SJCRH30 (cell line): ENCODE data around the gene SLC5A11. TPM values are rescaled to one million over a fixed set of nuclear protein-coding genes. Genes with fewer than 3 reads are reported as not detected.
"Not testable (repeated sequence)": the region's sequence is repeated elsewhere in the genome, so short reads cannot be mapped to it uniquely, and the experiment has no call there.

Experiments
- DNase-seq, 2 experiments: peaks; one replicate each; pipeline ENCODE4 v3.0.0-alpha.2; 2015 to 2020
- H3K27ac ChIP-seq: fragments of 250-450 bp; sonication (Bioruptor Pico); 2 replicates; pipeline ENCODE4 v1.5.1; 2020; ENCODE audit warnings: mild to moderate bottlenecking, moderate library complexity
- H3K27me3 ChIP-seq: fragments of 250-450 bp; sonication (Bioruptor Pico); 2 replicates; pipeline ENCODE4 v1.5.1; 2020; ENCODE audit warnings: mild to moderate bottlenecking, moderate library complexity
- H3K36me3 ChIP-seq: fragments of 250-450 bp; sonication (Bioruptor Pico); 2 replicates; pipeline ENCODE4 v1.5.1; 2020; ENCODE audit warnings: mild to moderate bottlenecking, moderate library complexity
- H3K4me1 ChIP-seq: fragments of 250-450 bp; sonication (Bioruptor Pico); 2 replicates; pipeline ENCODE4 v1.5.1; 2020; ENCODE audit warnings: mild to moderate bottlenecking, moderate library complexity
- H3K4me3 ChIP-seq: fragments of 250-450 bp; sonication (Bioruptor Pico); 2 replicates; pipeline ENCODE4 v1.5.1; 2020; ENCODE audit warnings: mild to moderate bottlenecking, moderate library complexity
- H3K9me3 ChIP-seq: fragments of 250-450 bp; sonication (Bioruptor Pico); replicated peaks from 2 replicates; pipeline ENCODE4 v1.5.1; 2020; ENCODE audit warnings: mild to moderate bottlenecking, moderate library complexity
- total RNA-seq: library from RNA; depleted of rRNA; stranded (reverse); fragments of >200 nt; shearing (Covaris generic); gene quantifications from 2 replicates; pipeline ENCODE4 v1.2.3, GENCODE V29; 2014

SLC5A11 gene
- total RNA-seq, 1 experiment from 2014 or later: 0.06 TPM

DNA sequence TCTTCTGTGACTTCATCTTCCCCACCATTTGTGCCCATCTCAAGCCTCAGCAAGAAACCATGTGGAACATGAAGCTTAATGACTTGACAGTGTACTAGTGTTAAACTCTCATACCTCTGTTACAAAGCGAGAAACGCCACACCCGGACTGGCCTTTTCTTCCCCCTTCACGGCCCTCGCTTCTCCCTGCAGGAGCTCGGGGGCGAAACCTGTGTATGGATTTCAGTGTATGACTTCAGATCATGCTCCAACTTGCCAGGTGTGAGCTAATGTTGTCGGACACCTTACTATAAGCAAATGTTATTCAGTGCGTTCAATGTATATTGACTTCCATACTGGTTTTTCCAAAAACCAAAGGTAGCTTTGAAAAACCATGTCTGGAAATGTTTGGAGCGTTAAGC is 20.1 kb upstream of the SLC5A11 start:
- H3K36me3 ChIP-seq: peaks cover 20% of the 10 kb centered on the region
- no peak for DNase-seq
- H3K4me3 ChIP-seq: no peak overlapping the region
- H3K27me3 ChIP-seq: no peaks in the 10 kb centered on the region
- no peaks in the 10 kb centered on the region for H3K4me1 ChIP-seq
- H3K27ac ChIP-seq: no peak overlapping the region
- no peaks in the 10 kb centered on the region for H3K9me3 ChIP-seq

GRCh38 chr16:24826096-24826690 is 19.6 kb upstream of the SLC5A11 start:
- H3K27ac ChIP-seq: no peak overlapping the region
- no peaks in the 10 kb centered on the region for H3K4me1 ChIP-seq
- no peak for DNase-seq
- H3K4me3 ChIP-seq: no peak overlapping the region
- H3K36me3 ChIP-seq: peaks cover 18% of the 10 kb centered on the region
- no peaks in the 10 kb centered on the region for H3K27me3 ChIP-seq
- no peaks in the 10 kb centered on the region for H3K9me3 ChIP-seq

GRCh38 chr16:24826817-24827566 is 18.8 kb upstream of the SLC5A11 start:
- Histone ChIP-seq H3K4me3 (no peak overlapping the region), H3K4me1 (no peaks in the 10 kb centered on the region), H3K27me3 (no peaks in the 10 kb centered on the region), H3K27ac (no peak overlapping the region), H3K9me3 (no peaks in the 10 kb centered on the region), H3K36me3 (peaks cover 12% of the 10 kb centered on the region)
- DNase-seq: no peak

GRCh38 chr16:24829153-24829552 is 16.6 kb upstream of the SLC5A11 start:
- no peak overlapping the region for H3K4me3 ChIP-seq
- no peaks in the 10 kb centered on the region for H3K4me1 ChIP-seq
- no peak overlapping the region for H3K27ac ChIP-seq
- no peaks in the 10 kb centered on the region for H3K9me3 ChIP-seq
- no peaks in the 10 kb centered on the region for H3K27me3 ChIP-seq
- H3K36me3 ChIP-seq: peaks cover 9% of the 10 kb centered on the region; the same call in 1 of the 2 replicates
- DNase-seq: no peak

GRCh38 chr16:24833352-24833751 is 12.4 kb upstream of the SLC5A11 start:
- Histone ChIP-seq H3K9me3 (no peaks in the 10 kb centered on the region), H3K27me3 (no peaks in the 10 kb centered on the region), H3K4me1 (no peaks in the 10 kb centered on the region), H3K4me3 (no peak overlapping the region), H3K36me3 (no peaks in the 10 kb centered on the region), H3K27ac (no peak overlapping the region)
- DNase-seq: no peak

DNA sequence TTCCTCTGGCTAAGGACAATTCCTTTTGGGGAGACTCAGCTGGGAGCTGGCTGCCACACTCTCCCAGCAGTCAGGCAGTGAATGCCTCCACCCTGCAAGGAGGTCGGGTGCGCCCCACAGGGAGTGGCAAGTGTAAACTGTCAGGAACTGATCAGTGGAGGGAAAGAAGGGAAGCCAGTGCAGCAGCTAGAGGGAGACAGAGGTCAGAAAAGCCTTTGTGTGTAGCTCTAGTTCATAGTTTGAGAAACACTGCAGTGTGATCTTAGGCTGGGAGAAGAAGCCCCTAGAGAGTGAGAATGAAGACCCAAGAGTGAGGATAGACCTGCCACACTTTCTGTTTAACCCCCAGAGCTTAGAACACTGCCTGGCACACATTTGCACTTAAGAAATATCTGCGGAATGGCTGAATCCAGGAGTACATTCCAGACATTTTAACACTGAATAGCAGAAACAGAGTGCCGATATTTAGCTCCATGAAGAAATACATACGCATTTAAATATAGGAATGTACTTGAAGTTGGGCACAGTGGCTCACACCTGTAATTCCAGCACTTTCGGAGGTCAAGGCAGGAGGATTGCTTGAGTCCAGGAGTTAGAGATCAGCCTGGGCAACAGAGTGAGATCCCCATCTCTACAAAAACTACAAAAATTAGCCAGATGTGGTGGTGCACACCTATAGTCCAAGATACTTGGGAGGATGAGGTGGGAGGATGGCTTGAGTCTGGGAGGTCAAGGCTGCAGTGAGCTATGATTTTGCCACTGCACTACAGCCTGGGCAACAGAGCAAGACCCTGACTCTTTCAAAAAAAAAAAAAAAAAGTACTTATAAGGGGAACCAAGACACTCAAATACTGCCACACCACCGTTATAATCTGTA is 11.1 kb upstream of the SLC5A11 start:
- no peaks in the 10 kb centered on the region for H3K4me1 ChIP-seq
- DNase-seq: peak; percentile 15 to 35

GRCh38 chr16:24836836-24837235 is 8.9 kb upstream of the SLC5A11 start:
- DNase-seq: no peak
- no peaks in the 10 kb centered on the region for H3K27me3 ChIP-seq
- no peak overlapping the region for H3K27ac ChIP-seq
- no peaks in the 10 kb centered on the region for H3K4me1 ChIP-seq
- H3K4me3 ChIP-seq: no peak overlapping the region
- no peaks in the 10 kb centered on the region for H3K36me3 ChIP-seq
- H3K9me3 ChIP-seq: no peaks in the 10 kb centered on the region

More for the DNA sequence above, 11.1 kb upstream of the SLC5A11 start:
- H3K27me3 ChIP-seq: no peaks in the 10 kb centered on the region
- H3K36me3 ChIP-seq: no peaks in the 10 kb centered on the region
- H3K4me3 ChIP-seq: no peak overlapping the region
- no peak overlapping the region for H3K27ac ChIP-seq
- H3K9me3 ChIP-seq: no peaks in the 10 kb centered on the region

DNA sequence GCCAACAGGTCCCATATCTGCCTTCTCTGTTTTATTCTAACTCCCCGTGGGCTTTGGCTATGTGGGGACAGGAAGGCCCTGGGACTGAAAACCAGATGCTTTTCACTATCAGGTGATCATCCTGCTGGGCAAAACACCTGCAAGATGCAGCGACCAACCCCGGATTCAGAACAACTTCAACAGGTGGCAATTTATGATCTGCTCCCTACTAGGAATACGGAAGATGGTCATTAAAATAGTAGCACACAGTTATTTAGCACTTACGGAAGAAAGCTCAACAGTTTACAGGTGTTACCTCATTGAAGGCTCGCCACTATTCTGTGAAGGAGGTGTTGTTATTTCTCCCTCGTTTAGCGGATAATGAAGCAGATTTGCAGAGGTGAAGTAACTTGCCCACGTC is 7.8 kb upstream of the SLC5A11 start:
- H3K4me1 ChIP-seq: no peaks in the 10 kb centered on the region

DNA sequence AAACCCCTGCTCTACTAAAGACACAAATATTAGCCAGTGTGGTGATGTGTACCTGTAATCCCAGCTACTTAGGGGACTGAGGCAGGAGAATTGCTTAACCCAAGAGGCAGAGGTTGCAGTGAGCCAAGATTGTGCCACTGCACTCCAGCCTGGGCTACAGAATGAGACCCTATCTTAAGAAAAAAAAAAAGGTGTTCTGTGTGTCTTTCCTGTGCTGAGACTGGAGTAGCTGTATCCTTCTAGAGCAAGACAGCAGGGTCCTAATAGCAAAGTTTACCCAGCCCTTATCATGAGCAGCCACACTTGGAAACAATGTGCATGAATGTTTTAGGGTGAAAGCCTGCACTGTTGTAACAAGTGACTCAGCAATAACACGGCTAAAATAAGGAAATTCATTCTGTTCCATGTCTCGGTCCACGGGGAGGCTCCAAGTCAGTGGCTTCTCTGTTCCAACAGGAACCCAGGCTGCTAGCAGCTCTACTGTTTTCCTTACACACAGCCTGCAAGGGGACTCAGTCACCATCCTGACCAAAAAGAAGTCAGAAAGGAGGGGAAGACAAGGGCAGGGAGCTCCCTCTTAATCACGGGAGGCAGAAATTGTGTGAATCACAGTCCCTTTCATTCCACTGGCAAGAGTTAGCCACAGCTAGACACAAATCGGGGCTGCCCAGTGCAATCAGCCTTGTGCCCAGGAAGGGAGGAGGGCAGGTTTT is 7.1 kb upstream of the SLC5A11 start:
- no peak overlapping the region for H3K27ac ChIP-seq
- no peak overlapping the region for H3K4me3 ChIP-seq
- no peaks in the 10 kb centered on the region for H3K27me3 ChIP-seq
- no peak for DNase-seq
- no peaks in the 10 kb centered on the region for H3K9me3 ChIP-seq
- no peaks in the 10 kb centered on the region for H3K4me1 ChIP-seq
- H3K36me3 ChIP-seq: no peaks in the 10 kb centered on the region

More for the DNA sequence above, 7.8 kb upstream of the SLC5A11 start:
- Histone ChIP-seq H3K4me3 (no peak overlapping the region), H3K9me3 (no peaks in the 10 kb centered on the region), H3K27ac (no peak overlapping the region), H3K27me3 (no peaks in the 10 kb centered on the region), H3K36me3 (no peaks in the 10 kb centered on the region)
- no peak for DNase-seq

DNA sequence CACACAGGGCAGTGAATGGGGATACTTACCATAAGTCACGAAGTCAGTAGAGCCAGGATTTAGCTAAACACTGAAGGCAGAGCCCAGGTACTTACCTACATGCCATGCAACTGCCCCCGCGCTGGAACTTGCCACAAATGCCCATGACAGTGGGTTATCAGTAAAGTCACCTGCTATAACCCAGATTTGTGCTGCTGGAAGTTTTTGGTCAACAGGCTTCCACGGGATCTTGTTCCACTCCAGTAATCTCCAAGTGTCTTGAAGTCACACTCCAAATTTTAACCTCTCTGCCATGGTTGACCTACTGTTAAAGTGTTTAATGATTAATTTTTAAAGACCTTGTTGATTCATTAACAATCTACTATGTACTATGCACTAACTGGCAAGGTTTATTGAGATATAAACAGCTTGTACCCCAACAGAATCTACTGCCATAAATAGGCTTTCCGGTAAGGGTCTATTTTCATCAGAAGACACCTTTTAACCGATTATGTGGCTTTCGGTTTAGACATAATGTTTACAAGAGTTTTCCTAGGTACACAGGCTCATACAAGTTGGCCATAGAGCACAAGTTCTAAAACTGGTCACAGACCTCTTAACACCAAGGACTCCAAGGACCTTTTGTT is 6.3 kb upstream of the SLC5A11 start:
- no peak overlapping the region for H3K4me3 ChIP-seq
- H3K4me1 ChIP-seq: peaks cover 1% of the 10 kb centered on the region; the same call in 1 of the 2 replicates
- H3K27ac ChIP-seq: no peak overlapping the region
- DNase-seq: no peak
- H3K36me3 ChIP-seq: no peaks in the 10 kb centered on the region
- no peaks in the 10 kb centered on the region for H3K9me3 ChIP-seq
- H3K27me3 ChIP-seq: no peaks in the 10 kb centered on the region

DNA sequence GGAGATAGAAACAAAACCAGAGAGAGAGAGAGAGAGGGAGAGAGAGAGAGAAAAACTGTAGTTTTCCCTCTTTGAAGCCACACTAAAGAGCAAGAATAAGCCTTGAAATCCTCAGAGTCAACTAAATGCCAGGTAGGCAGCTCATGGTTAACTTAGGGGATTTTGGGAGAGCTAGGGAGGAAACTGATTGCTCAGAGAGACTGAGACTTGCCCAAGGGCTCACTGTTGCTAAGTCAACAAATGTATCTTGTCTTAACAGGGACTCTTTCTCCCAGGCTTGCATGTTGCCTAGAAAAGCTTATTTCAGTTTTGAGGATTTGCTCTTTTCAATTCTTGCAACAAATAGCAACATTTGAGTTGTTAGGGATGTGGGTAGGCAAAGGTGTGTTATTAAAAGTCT is 4.5 kb upstream of the SLC5A11 start:
- no peak overlapping the region for H3K27ac ChIP-seq
- no peaks in the 10 kb centered on the region for H3K27me3 ChIP-seq
- H3K9me3 ChIP-seq: no peaks in the 10 kb centered on the region
- H3K4me3 ChIP-seq: no peak overlapping the region
- H3K36me3 ChIP-seq: no peaks in the 10 kb centered on the region
- H3K4me1 ChIP-seq: peaks cover 2% of the 10 kb centered on the region; the same call in 1 of the 2 replicates
- DNase-seq: no peak

DNA sequence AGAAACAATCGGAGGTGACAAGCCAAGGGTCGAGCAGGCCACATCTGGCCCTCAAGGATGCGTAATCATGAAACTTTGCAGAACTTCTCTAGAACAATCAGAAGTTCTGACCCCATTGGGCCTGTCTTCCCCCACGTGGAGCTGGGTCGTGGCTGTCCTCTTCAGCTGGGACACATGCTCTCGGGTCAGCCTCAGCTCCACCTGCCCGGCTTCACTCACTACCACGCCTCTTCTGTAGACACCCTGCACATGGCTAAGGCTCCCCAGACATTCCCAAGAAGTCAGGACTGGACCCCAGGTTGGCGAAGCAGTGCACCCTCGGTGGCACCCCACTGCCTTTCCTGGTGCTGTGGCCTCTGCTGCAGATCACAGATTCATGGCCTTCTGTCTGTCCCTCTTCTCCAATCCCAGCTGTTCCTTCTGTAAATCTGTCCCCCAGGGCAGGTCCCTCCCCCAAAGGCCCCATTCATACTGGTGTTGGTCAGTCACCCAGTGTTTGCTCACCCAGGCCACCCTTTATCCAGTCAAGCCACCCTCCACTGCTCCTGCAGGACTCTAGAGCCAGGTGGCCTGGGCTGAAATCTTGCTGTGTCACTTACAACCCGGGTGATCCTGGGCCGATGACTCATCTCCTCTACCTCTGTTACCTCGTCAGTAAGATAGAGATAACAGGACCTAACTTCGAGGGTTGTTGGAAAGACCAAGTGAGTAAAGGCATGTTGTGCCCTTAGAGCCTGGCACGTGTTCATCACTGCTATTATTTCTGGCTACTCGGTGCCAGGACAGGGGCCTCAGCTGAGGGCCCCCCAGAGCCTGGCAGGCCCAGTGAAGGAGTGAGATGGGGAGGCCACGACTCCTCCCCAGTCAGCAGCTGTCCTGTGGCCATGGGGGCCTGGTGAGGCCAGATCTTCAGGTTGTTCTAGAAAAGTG is 1.4 kb upstream of the SLC5A11 start:
- Histone ChIP-seq H3K4me3 (no peak overlapping the region), H3K9me3 (no peaks in the 10 kb centered on the region), H3K27me3 (no peaks in the 10 kb centered on the region), H3K27ac (no peak overlapping the region), H3K4me1 (peaks cover 7% of the 10 kb centered on the region), H3K36me3 (no peaks in the 10 kb centered on the region)
- peak in 1 of 2 experiments; percentile 13 for DNase-seq

DNA sequence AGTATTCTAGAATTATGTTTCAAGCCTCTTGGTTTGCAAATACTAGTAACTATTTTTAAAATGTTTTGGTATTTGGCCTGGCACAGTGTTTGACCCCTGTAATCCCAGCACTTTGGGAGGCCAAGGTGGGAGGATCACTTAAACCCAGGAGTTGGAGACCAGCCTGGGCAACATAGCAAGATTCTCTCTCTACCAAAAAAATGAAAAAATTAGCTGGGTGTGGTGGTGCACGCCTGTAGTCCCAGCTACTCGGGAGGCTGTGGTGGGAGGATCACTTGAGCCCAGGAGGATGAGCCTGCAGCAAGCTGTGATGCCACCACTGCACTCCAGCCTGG is 765 bp upstream of the SLC5A11 start:
- not testable (repeated sequence) for DNase-seq, H3K27ac ChIP-seq, H3K9me3 ChIP-seq, H3K27me3 ChIP-seq, H3K36me3 ChIP-seq, H3K4me1 ChIP-seq, H3K4me3 ChIP-seq
